H9 (cell line): ENCODE data around the gene ZFYVE19. TPM values are rescaled to one million over a fixed set of nuclear protein-coding genes. Genes with fewer than 3 reads are reported as not detected.

Experiments
- DNase-seq: peaks from one replicate; pipeline ENCODE4 v3.0.0-alpha.2; 2017
- H2AFZ ChIP-seq: one replicate; pipeline ENCODE4 v1.6.1; 2013; ENCODE audit warnings: mild to moderate bottlenecking, low read length, control low read depth, moderate library complexity
- H2AK5ac ChIP-seq: 2 replicates; pipeline ENCODE4 v1.6.1; 2013; ENCODE audit warnings: low read length, control low read depth, mixed read lengths; ENCODE audit not compliant: insufficient read length
- H2BK120ac ChIP-seq: one replicate; pipeline ENCODE4 v1.6.1; 2013; ENCODE audit warnings: low read depth, mild to moderate bottlenecking, low read length, control low read depth, inconsistent platforms; ENCODE audit not compliant: poor library complexity, severe bottlenecking
- H2BK12ac ChIP-seq: 2 replicates; pipeline ENCODE4 v1.6.1; 2013; ENCODE audit warnings: low read length, control low read depth, mixed read lengths, low read depth; ENCODE audit not compliant: insufficient read length
- H2BK15ac ChIP-seq: 2 replicates; pipeline ENCODE4 v1.6.1; 2013; ENCODE audit warnings: low read depth, low read length, control low read depth
- H2BK20ac ChIP-seq: one replicate; pipeline ENCODE4 v1.6.1; 2013; ENCODE audit warnings: low read depth, mild to moderate bottlenecking, low read length, control low read depth, inconsistent platforms; ENCODE audit not compliant: poor library complexity, severe bottlenecking
- H2BK5ac ChIP-seq: 2 replicates; pipeline ENCODE4 v1.6.1; 2013; ENCODE audit warnings: low read length, control low read depth, mixed read lengths; ENCODE audit not compliant: insufficient read length
- H3K14ac ChIP-seq: 2 replicates; pipeline ENCODE4 v1.6.1; 2013; ENCODE audit warnings: low read length, control low read depth; ENCODE audit not compliant: insufficient read depth
- H3K18ac ChIP-seq: 2 replicates; pipeline ENCODE4 v1.6.1; 2013; ENCODE audit warnings: low read depth, mild to moderate bottlenecking, mixed read lengths, low read length, control low read depth; ENCODE audit not compliant: insufficient read length
- H3K23ac ChIP-seq: 2 replicates; pipeline ENCODE4 v1.6.1; 2013; ENCODE audit warnings: low read length, control low read depth, mixed read lengths, low read depth; ENCODE audit not compliant: insufficient read length
- H3K23me2 ChIP-seq: 2 replicates; pipeline ENCODE4 v1.6.1; 2013; ENCODE audit warnings: low read depth, mild to moderate bottlenecking, mixed read lengths, low read length, control low read depth; ENCODE audit not compliant: insufficient read length, poor library complexity, severe bottlenecking
- H3K27ac ChIP-seq: 2 replicates; pipeline ENCODE4 v1.5.1; 2013; ENCODE audit warnings: low read length, control low read depth, mixed read lengths, low read depth; ENCODE audit not compliant: insufficient read length
- H3K27me3 ChIP-seq: 2 replicates; pipeline ENCODE4 v1.6.1; 2013; ENCODE audit warnings: low read length, control low read depth, inconsistent platforms; ENCODE audit not compliant: insufficient read depth
- H3K4ac ChIP-seq: 2 replicates; pipeline ENCODE4 v1.6.1; 2013; ENCODE audit warnings: low read depth, mild to moderate bottlenecking, control low read depth, inconsistent platforms, low read length, moderate library complexity
- H3K4me1 ChIP-seq: 2 replicates; pipeline ENCODE4 v1.6.1; 2013; ENCODE audit warnings: low read length, control low read depth, inconsistent platforms; ENCODE audit not compliant: insufficient read depth
- H3K4me2 ChIP-seq: 2 replicates; pipeline ENCODE4 v1.6.1; 2013; ENCODE audit warnings: low read length, control low read depth, mixed read lengths; ENCODE audit not compliant: insufficient read length, insufficient read depth
- H3K56ac ChIP-seq: 2 replicates; pipeline ENCODE4 v1.6.1; 2013; ENCODE audit warnings: low read depth, mild to moderate bottlenecking, mixed read lengths, low read length, control low read depth; ENCODE audit not compliant: insufficient read length
- H3K79me1 ChIP-seq: 2 replicates; pipeline ENCODE4 v1.6.1; 2013; ENCODE audit warnings: low read depth, mild to moderate bottlenecking, moderate library complexity, low read length, control low read depth, inconsistent platforms; ENCODE audit not compliant: insufficient read depth, poor library complexity, severe bottlenecking
- H3K79me2 ChIP-seq: 2 replicates; pipeline ENCODE4 v1.6.1; 2013; ENCODE audit warnings: low read length, control low read depth, inconsistent platforms; ENCODE audit not compliant: insufficient read depth
- H3K9ac ChIP-seq: 2 replicates; pipeline ENCODE4 v1.6.1; 2013; ENCODE audit warnings: low read length, control low read depth, mixed read lengths; ENCODE audit not compliant: insufficient read length; ENCODE audit errors: extremely low read depth
- H3K9me3 ChIP-seq: one replicate; pipeline ENCODE4 v1.6.1; 2013; ENCODE audit warnings: low read depth, low read length, inconsistent platforms; ENCODE audit not compliant: control insufficient read depth
- H3T11ph ChIP-seq: one replicate; pipeline ENCODE4 v1.6.1; 2013; ENCODE audit warnings: mild to moderate bottlenecking, low read length, control low read depth, inconsistent platforms
- H4K20me1 ChIP-seq: one replicate; pipeline ENCODE4 v1.6.1; 2013; ENCODE audit not compliant: control insufficient read depth, insufficient read length, insufficient read depth
- H4K5ac ChIP-seq: 2 replicates; pipeline ENCODE4 v1.6.1; 2013; ENCODE audit warnings: low read depth, mild to moderate bottlenecking, mixed read lengths, low read length, control low read depth; ENCODE audit not compliant: insufficient read length
- H4K8ac ChIP-seq: replicated peaks from 2 replicates; pipeline ENCODE4 v1.6.1; 2013; ENCODE audit warnings: low read length, control low read depth, mixed read lengths, low read depth; ENCODE audit not compliant: insufficient read length
- H4K91ac ChIP-seq: 2 replicates; pipeline ENCODE4 v1.6.1; 2013; ENCODE audit warnings: low read depth, mild to moderate bottlenecking, moderate library complexity, mixed read lengths, low read length, control low read depth; ENCODE audit not compliant: insufficient read length
- H3K27ac Mint-ChIP-seq, 3 experiments: 2 replicates in 2 of 3; 3 replicates in 1 of 3; pipeline ENCODE4 v1.8.0; 2020 to 2021; ENCODE audit warnings: mixed read lengths in 3 of 3, mild to moderate bottlenecking in 1 of 3, moderate library complexity in 1 of 3
- H3K27me3 Mint-ChIP-seq: 2 replicates; pipeline ENCODE4 v1.8.0; 2021; ENCODE audit warnings: low read depth, mild to moderate bottlenecking, moderate library complexity, mixed read lengths
- H3K36me3 Mint-ChIP-seq, 3 experiments: 2 replicates in 2 of 3; 3 replicates in 1 of 3; pipeline ENCODE4 v1.8.0; 2020 to 2021; ENCODE audit warnings: low read depth in 3 of 3, mixed read lengths in 3 of 3; ENCODE audit not compliant: insufficient read depth in 1 of 3
- H3K4me1 Mint-ChIP-seq, 2 experiments: 2 replicates each; pipeline ENCODE4 v1.8.0; 2020; ENCODE audit warnings: mixed read lengths in 2 of 2
- H3K4me3 Mint-ChIP-seq, 2 experiments: 2 replicates in 1 of 2; 3 replicates in 1 of 2; pipeline ENCODE4 v1.8.0; 2020 to 2021; ENCODE audit warnings: mild to moderate bottlenecking in 2 of 2, mixed read lengths in 2 of 2, moderate library complexity in 1 of 2
- H3K9me3 Mint-ChIP-seq, 2 experiments: 2 replicates in 1 of 2; 3 replicates in 1 of 2; pipeline ENCODE4 v1.8.0; 2020; ENCODE audit warnings: mild to moderate bottlenecking in 2 of 2, mixed read lengths in 2 of 2, moderate library complexity in 1 of 2
- CTCF ChIP-seq: fragments of 200-600 bp; sonication (generic); conservative IDR thresholded peaks from 3 replicates; pipeline ENCODE4 v1.8.0; 2021; ENCODE audit warnings: antibody characterized with exemption, mild to moderate bottlenecking
- WGBS: extraction: QIAGEN DNeasy Blood & Tissue Kit; methylation state at CpG from one replicate; pipeline ENCODE4 v1.1.7; 2013; ENCODE audit warnings: missing lambda C conversion rate, low lambda C conversion rate, mixed read lengths; ENCODE audit not compliant: insufficient read length; ENCODE audit errors: extremely low coverage; 5-methylcytosine and 5-hydroxymethylcytosine counted together
- total RNA-seq: library from RNA; stranded (reverse); gene quantifications from 2 replicates; pipeline ENCODE4 v1.2.1, GENCODE V29; 2021

Gene ZFYVE19
- total RNA-seq, 1 experiment from 2014 or later: 11.3 TPM

GRCh38 chr15:40855706-40856234 is 48.9 kb downstream of the ZFYVE19 start:
- no peaks in the 10 kb centered on the region for H3K9me3 Mint-ChIP-seq
- no peak for DNase-seq
- H3K27ac Mint-ChIP-seq: no peak overlapping the region; a peak in 1 of 7 replicates
- peaks cover 20 to 22% of the 10 kb centered on the region in 2 experiments for H3K4me1 Mint-ChIP-seq
- H2BK120ac ChIP-seq: no peak overlapping the region
- H3K23me2 ChIP-seq: no peaks in the 10 kb centered on the region
- no peak overlapping the region for H3T11ph ChIP-seq
- peaks cover 22 to 67% (median 62%) of the 10 kb centered on the region in 3 experiments; a peak in 6 of 7 replicates for H3K36me3 Mint-ChIP-seq
- TF ChIP-seq CTCF: no peak
- H3K4ac ChIP-seq: no peak overlapping the region
- H3K27me3 ChIP-seq: no peaks in the 10 kb centered on the region
- H3K27me3 Mint-ChIP-seq: no peaks in the 10 kb centered on the region; the same call in 1 of the 2 replicates
- no peak overlapping the region for H2AK5ac ChIP-seq
- no peak overlapping the region for H3K56ac ChIP-seq
- no peak overlapping the region for H2BK15ac ChIP-seq
- H3K23ac ChIP-seq: no peak overlapping the region
- H3K9me3 ChIP-seq: no peaks in the 10 kb centered on the region
- WGBS: no CpG with 5 or more reads among the region's 13 CpGs
- no peak overlapping the region for H4K5ac ChIP-seq
- no peaks in the 10 kb centered on the region for H3K4me1 ChIP-seq
- H2BK20ac ChIP-seq: no peak overlapping the region
- H3K79me1 ChIP-seq: no peaks in the 10 kb centered on the region
- no peak overlapping the region for H2AFZ ChIP-seq
- no peak overlapping the region for H4K8ac ChIP-seq
- no peak overlapping the region for H3K18ac ChIP-seq
- no peak overlapping the region for H3K4me2 ChIP-seq
- H4K91ac ChIP-seq: no peak overlapping the region
- H3K14ac ChIP-seq: no peak overlapping the region; the same call in 1 of the 2 replicates
- no peaks in the 10 kb centered on the region for H3K79me2 ChIP-seq
- H3K4me3 Mint-ChIP-seq: no peak overlapping the region
- no peak overlapping the region for H3K9ac ChIP-seq
- no peaks in the 10 kb centered on the region for H4K20me1 ChIP-seq
- H3K27ac ChIP-seq: no peak overlapping the region
- no peak overlapping the region for H2BK5ac ChIP-seq
- no peak overlapping the region for H2BK12ac ChIP-seq
